Coronary artery (tissue), 2 donors: Measurements from ENCODE around the gene SPAG7.
"Not testable (repeated sequence)": the region's sequence is repeated elsewhere in the genome, so short reads cannot be mapped to it uniquely, and the experiment has no call there.

ENCODE experiments used
- DNase-seq: peaks from one replicate; pipeline ENCODE4 v3.0.0-alpha.2; 2017; ENCODE audit warnings: low spot score
- H3K27ac ChIP-seq, 2 donors: fragments of 200-600 bp; sonication (generic); one replicate each; pipeline ENCODE4 v1.5.1; 2016 to 2019
- H3K4me3 ChIP-seq: fragments of 200-600 bp; sonication (generic); 2 replicates; pipeline ENCODE4 v1.5.1; 2016; ENCODE audit warnings: mild to moderate bottlenecking, moderate library complexity
- TF ChIP-seq, protein P1 (sequence below): fragments of 200-600 bp; sonication (generic); IDR thresholded peaks from one replicate; pipeline ENCODE4 v1.5.1; 2019; ENCODE audit warnings: antibody characterized with exemption

SPAG7 gene

DNA sequence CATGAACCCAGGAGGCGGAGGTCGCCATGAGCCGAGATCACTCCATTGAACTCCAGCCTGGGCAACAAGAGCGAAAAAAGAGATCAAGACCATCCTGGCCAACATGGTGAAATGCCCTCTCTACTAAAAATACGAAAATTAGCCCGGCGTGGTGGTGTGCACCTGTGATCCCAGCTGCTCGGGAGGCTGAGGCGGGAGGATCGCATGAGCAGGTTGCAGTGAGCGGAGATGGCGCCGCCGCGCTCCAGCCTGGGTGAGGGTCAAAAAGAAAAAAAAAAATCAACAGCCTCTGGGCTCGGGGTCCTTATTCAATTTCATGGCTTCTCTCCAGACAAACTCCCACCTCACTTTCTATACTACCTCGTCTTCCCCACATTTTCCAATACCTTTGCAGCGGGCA, 38.7 kb downstream of the SPAG7 start:
- H3K4me3 ChIP-seq: no peak overlapping the region
- TF ChIP-seq, protein P1, sequence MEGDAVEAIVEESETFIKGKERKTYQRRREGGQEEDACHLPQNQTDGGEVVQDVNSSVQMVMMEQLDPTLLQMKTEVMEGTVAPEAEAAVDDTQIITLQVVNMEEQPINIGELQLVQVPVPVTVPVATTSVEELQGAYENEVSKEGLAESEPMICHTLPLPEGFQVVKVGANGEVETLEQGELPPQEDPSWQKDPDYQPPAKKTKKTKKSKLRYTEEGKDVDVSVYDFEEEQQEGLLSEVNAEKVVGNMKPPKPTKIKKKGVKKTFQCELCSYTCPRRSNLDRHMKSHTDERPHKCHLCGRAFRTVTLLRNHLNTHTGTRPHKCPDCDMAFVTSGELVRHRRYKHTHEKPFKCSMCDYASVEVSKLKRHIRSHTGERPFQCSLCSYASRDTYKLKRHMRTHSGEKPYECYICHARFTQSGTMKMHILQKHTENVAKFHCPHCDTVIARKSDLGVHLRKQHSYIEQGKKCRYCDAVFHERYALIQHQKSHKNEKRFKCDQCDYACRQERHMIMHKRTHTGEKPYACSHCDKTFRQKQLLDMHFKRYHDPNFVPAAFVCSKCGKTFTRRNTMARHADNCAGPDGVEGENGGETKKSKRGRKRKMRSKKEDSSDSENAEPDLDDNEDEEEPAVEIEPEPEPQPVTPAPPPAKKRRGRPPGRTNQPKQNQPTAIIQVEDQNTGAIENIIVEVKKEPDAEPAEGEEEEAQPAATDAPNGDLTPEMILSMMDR: no peak
- no peak for DNase-seq
- H3K27ac ChIP-seq: no peak overlapping the region

DNA sequence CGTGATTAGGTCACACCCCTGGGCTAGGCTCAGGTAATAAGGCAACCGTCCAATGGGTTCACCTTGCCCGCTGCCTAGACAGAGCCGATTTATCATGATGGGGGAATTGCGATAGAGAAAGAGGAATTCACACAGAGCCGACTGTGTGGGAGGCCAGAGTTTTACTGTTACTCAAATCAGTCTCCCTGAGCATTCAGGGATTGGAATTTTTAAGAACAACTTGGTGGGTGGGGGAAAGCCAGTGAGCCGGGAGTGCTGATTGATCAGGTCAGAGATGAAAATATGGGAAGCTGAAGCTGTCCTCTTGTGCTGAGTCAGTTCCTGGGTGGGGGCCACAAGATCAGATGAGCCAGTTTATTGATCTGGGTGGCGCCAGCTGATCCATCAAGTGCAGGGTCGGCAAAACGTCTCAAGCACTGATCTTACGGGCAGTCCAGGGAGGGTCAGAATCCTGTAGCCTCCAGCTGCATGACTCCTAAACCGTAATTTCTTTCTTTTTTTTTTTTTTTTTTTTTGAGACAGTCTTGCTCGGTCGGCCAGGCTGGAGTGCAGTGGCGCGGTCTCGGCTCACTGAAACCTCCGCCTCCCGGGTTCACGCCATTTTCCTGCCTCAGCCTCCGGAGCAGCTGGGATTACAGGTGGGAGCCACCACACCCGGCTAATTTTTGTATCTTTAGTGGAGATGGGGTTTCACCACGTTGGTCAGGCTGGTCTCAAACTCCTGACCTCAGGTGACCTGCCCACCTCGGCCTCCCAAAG, 40.9 kb downstream of the SPAG7 start:
- not testable (repeated sequence) for DNase-seq, H3K4me3 ChIP-seq, H3K27ac ChIP-seq

DNA sequence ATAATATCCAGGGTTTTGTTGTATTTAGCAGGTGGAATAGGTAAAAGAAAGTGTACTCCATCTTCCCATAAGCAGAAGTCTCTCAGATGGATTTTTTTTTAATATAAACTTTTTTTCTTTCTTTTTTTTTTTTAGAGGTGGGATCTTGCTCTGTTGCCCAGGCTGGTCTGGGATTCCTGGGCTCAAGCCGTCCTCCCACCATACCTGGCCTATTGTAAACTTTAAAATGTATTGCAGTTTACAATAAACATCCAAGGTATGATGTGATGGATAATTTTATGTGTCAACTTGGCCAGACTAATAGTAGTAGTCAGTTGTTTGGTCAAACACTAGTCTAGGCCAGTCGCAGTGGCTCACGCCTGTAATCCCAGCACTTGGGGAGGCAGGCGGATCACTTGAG, 46.3 kb downstream of the SPAG7 start:
- DNase-seq: no peak
- TF ChIP-seq, protein P1: no peak
- Histone ChIP-seq H3K27ac (no peak overlapping the region), H3K4me3 (no peak overlapping the region)

DNA sequence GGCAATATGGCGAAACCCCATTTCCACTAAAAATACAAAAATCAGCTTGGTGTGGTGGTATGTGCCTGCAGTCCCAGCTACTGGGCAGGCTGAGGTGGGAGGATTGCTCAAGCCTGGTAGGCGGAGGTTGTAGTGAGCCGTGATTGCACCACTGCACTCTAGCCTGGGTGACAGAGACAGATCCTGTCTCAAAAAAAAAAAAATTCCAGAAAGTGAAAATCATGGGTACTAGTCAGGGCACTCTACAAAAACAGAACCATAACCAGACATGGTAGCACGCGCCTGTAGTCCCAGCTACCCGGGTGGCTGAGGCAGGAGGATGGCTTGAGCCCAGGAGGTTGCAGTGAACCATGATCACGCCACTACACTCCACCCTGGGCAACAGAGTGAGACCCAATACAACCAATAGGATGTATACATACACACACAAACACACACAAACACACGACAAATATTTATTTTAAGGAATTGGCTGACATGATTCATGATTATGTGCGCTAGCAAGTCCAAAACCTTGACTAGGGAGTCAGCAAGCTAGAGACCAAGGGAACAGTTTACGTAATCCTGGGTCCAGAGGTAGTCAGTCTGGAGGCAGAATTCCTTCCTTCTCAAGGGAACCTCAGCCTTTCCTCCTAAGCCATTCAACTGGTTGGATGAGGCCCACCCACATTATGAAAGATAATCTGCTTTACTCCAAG, 47.1 kb downstream of the SPAG7 start:
- no peak overlapping the region for H3K4me3 ChIP-seq
- TF ChIP-seq, protein P1: no peak
- H3K27ac ChIP-seq: no peak overlapping the region
- no peak for DNase-seq

DNA sequence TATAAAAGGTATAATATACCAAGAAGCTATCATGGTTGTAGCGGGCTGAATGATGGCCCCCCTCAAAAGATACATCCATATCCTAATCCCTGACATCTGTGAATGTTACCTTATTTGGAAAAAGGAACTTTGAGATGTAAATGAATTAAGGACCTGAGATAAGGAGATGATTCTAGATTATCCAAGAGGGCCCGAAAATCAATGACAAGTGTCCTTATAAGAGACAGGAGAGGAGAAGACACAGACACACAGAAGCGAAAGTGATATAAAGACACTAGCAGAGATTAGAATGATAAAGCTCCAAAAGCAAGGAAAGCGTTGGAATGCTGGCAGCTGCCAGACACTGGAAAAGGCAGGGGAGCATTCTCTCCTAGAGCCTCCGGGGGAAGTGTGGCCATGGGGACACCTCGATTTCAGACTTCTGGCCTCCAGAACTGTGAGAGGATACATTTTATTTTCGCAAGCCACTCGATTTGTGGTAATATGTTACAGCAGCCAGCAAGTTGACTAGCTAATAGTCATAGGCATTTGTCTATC, 48.0 kb downstream of the SPAG7 start:
- no peak for DNase-seq
- Histone ChIP-seq H3K4me3 (no peak overlapping the region), H3K27ac (no peak overlapping the region)
- TF ChIP-seq, protein P1: no peak

DNA sequence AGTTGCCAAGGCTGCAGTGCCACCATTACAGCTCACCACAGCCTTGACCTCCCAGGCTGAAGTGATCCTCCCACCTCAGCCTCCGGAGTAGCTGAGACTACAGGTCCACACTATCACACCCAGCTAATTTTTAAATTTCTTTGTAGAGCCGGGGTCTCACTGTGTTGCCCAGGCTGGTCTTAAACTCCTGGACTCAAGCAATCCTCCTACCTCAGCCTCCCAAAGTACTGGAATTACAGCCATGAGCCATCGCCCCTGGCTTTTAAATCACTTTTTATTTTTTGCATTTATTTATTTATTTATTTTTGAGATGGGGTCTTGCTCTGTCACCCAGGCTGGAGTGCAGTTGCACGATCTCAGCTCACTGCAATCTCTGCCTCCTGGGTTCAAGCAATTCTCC, 53.1 kb downstream of the SPAG7 start:
- H3K27ac ChIP-seq, DNase-seq, H3K4me3 ChIP-seq: not testable (repeated sequence)

DNA sequence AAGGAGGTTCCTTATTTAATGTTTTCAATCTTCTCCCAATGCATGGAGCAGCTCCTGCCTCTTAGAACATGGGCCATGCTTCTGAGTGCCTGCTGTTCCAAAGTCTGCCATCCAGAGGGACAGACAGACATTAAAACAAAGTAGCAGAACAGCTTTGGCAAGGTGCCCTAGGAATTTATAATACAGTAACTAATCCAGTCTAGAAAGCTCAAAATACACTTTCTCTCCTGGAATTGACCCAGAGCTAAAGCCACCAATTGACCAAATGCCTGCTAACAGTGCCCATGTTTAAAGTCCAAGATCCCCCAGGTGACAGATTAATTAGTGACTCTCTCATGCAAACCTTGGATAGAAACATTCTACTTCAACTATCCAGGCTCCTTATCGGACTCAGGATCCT, 53.6 kb downstream of the SPAG7 start:
- no peak overlapping the region for H3K27ac ChIP-seq
- H3K4me3 ChIP-seq: no peak overlapping the region
- TF ChIP-seq, protein P1: no peak
- DNase-seq: no peak
